ENCODE measurements around the gene PRODH2.

Gene PRODH2

DNA sequence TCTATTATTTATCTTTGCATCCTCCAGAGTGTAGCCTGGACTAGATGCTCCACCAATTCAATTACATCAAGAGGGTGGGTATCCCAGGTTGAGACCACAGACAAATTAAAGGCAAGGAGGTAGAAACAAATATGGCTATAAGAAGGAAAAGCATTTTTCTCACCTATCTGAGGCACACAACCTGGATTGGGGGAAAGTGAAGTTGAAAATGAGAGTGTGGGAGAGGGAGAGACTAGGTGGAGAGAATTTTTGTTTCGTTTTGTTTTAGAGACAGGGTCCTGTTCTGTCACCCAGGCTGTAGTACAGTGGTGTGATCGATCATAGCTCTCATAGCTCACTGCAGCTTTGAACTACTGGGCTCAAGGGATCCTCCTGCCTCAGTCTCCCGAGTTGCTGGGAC is 5.8 kb upstream of the PRODH2 start:
- TF ChIP-seq, protein P1, sequence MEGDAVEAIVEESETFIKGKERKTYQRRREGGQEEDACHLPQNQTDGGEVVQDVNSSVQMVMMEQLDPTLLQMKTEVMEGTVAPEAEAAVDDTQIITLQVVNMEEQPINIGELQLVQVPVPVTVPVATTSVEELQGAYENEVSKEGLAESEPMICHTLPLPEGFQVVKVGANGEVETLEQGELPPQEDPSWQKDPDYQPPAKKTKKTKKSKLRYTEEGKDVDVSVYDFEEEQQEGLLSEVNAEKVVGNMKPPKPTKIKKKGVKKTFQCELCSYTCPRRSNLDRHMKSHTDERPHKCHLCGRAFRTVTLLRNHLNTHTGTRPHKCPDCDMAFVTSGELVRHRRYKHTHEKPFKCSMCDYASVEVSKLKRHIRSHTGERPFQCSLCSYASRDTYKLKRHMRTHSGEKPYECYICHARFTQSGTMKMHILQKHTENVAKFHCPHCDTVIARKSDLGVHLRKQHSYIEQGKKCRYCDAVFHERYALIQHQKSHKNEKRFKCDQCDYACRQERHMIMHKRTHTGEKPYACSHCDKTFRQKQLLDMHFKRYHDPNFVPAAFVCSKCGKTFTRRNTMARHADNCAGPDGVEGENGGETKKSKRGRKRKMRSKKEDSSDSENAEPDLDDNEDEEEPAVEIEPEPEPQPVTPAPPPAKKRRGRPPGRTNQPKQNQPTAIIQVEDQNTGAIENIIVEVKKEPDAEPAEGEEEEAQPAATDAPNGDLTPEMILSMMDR (IDR thresholded peaks at IDR 0.05; ENCODE audit: low read depth, low read length): no peak
- no peak overlapping the region for H3K4me3 ChIP-seq (ENCODE audit: low read depth, low read length)

DNA sequence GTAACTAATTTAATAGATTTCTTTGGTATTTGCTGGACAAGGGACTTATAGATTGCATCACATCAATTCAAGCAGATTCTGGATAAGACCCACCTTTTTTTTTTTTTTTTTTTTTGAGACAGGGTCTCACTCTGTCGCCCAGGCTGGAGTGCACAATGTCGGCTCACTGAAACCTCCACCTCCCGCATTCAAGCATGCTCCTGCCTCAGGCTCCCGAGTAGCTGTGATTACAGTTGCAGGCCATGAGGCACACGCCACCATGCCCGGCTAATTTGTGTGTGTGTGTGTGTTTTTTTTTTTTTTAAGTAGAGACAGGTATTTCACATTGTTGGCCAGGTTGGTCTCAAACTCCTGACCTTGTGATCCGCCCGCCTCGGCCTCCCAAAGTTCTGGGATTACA is 4.2 kb upstream of the PRODH2 start:
- no peak overlapping the region for H3K4me3 ChIP-seq (ENCODE audit: low read depth, low read length)
- TF ChIP-seq, protein P1 (IDR thresholded peaks at IDR 0.05; ENCODE audit: low read depth, low read length): no peak

DNA sequence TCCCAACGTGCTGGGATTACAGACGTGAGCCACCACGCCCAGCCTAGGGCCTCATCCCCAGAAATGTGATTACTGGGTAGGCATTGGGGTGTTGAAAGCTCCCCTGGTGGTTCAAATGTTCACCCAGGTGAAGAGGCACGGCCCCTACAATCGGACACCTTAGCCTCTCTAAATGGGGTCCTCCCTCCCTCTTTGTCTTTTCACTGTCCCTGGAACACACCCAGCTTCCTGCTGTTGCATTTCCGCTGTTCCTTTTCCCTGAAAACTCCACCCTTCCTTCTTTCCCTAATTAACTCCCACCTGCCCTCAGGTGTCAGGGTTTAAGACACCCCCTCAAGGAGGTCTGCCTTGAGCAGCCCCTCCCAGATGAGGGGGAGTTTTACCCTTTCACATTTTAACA is 3.6 kb upstream of the PRODH2 start:
- TF ChIP-seq, protein P1 (IDR thresholded peaks at IDR 0.05; ENCODE audit: low read depth, low read length): no peak
- no peak overlapping the region for H3K4me3 ChIP-seq (ENCODE audit: low read depth, low read length)

DNA sequence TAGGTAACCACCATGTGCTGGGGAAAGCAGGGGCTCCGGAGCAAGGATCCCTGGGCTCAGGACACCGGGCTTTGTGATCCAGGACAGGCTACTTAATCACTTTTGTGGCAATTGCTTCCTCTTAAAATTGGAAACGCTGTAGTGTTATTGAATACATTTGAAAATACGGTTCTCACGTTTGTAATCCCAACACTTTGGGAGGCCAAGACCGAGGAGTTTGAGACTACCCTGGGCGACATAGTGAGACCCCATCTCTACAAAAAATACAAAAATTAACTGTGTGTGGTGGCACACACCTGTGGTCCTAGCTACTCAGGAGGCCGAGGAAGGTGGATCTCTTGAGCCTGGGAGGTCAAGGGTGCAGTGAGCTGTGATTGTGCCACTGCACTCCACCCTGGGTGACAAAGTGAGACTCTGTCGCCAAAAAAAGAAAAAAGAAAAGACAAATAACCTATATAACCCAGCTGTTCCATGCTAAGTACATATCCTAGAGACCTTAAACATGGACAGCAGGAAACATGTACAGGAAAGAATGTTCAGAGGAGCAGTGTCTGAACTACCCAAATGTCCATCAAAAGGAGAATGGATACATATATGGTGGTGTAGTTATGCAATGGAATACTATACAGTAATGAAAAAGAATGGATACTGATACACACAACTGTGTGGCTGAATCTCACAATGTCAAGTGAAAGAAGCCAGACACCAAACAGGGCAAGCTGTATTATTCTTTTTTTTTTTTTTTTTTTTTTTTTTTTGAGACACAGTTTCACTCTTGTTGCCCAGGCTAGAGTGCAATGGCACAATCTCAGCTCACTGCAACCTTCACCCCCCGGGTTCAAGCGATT is 622 bp upstream of the PRODH2 start:
- H3K4me3 ChIP-seq (ENCODE audit: low read depth, low read length): no peak overlapping the region
- TF ChIP-seq, protein P1 (IDR thresholded peaks at IDR 0.05; ENCODE audit: low read depth, low read length): no peak

DNA sequence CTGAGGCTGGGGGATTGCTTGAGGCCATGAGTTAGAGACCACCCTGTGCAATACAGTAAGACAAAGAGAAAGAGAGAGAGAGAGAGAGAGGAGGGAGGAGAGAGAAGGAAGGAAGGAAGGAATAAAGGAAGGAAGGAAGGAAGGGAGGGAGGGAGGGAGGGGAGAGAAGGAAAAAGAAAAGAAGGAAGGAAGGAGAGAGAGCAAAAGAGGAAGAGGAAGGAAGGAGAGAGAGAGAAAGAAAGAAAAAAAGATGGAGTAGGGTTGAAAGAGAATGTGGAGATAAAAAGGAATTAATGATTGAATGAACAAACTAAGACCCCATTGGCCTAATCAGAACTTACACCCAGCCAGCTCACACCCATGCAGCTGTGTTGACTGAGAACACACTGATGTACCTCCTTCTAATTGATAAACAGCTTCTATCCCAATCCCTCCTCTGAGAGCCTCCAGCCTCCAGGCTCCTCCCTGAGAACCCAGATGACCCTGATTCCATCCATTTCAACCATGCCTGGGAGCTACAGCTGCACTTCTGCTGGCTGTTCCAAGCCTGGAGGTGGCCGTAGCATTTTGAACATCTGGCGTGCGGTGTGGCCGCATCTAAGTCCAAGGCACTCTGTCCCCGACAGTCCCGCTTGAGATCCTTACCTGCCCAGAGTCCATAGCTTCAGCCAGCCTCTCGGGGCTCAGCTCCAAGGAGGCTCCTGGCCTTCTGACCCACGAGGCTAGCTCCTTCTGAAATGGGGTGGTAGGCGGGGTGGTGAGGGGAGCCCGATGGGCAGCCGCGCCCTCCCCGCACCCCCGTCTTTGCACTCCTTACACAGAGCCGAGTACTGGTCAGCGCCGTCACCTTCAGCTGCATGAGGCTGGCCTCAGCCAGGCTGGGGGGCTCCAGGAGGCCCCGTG is 1.1 kb downstream of the PRODH2 start:
- no peak overlapping the region for H3K4me3 ChIP-seq (ENCODE audit: low read depth, low read length)
- TF ChIP-seq, protein P1 (IDR thresholded peaks at IDR 0.05; ENCODE audit: low read depth, low read length): no peak

DNA sequence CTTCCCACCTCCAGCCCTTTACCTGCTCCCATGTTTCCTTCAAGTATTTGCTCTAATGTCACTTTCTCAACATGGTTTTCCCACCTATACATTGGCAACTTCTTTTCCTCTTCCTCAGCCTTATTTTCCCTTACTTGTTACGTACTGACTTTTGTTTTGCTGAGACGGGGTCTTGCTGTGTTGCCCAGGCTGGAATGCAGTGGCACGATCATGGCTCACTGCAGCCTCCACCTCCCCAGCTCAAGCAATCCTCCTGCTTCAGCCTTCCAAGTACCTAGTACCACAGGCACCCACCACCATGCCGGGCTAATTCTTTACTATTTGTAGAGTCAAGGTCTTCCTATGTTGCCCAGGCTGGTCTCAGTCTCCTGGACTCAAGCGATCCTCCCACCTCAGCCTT is 5.0 kb downstream of the PRODH2 start:
- TF ChIP-seq, protein P1 (IDR thresholded peaks at IDR 0.05; ENCODE audit: low read depth, low read length): no peak
- H3K4me3 ChIP-seq (ENCODE audit: low read depth, low read length): no peak overlapping the region

DNA sequence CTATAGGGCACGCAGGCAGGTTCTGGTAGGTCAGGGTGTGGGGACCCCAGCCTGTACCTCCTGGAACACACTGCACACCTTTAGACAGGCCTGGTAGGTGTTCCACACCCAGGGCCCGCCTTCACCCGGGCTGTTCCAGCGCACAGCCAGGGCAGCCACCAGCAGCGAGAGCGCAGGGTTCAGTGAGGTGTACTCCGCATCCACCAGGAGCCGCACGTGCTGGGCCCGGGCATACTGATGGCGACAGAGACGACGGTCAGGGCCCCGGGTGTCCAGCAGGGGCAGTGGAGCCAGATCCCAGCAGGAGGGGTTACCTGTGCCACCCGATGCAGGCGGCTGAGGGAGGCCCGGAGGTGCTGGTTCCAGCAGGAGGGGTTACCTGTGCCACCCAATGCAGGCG is 6.0 kb downstream of the PRODH2 start:
- TF ChIP-seq, protein P1 (IDR thresholded peaks at IDR 0.05; ENCODE audit: low read depth, low read length): no peak
- no peak overlapping the region for H3K4me3 ChIP-seq (ENCODE audit: low read depth, low read length)

Data from WI38 (cell line).